ENCODE measurements around the gene PKD1L1.

GRCh38 chr7:47812429-47813136 is 135.7 kb downstream of the PKD1L1 start:
- TF ChIP-seq CTCF (IDR thresholded peaks at IDR 0.05 in 2 of 3, conservative IDR thresholded peaks at IDR 0.05 in 1 of 3; ENCODE audit: borderline replicate concordance in 1 of 3, insufficient read depth in 1 of 3, low read depth in 2 of 3, low read length in 2 of 3): no peak
- TF ChIP-seq POLR2A (IDR thresholded peaks at IDR 0.05; ENCODE audit: borderline replicate concordance, extremely low read depth, insufficient read depth, insufficient read length): no peak
- no peak for TF ChIP-seq POLR2AphosphoS5 (IDR thresholded peaks at IDR 0.05; ENCODE audit: low read depth, low read length)
- no peak for TF ChIP-seq RAD21 (IDR thresholded peaks at IDR 0.05; ENCODE audit: low read depth)

All from HCT116 (cell line).